BE2C (cell line): Measurements from ENCODE around the gene RFK.

Experiments used
- DNase-seq: peaks from one replicate; pipeline ENCODE4 v3.0.0-alpha.2; 2020
- H3K27me3 ChIP-seq: fragments of 250-450 bp; sonication (Bioruptor Pico); 2 replicates; pipeline ENCODE4 v1.5.1; 2020; ENCODE audit warnings: mild to moderate bottlenecking
- H3K36me3 ChIP-seq: fragments of 250-450 bp; sonication (Bioruptor Pico); 2 replicates; pipeline ENCODE4 v1.5.1; 2020; ENCODE audit warnings: mild to moderate bottlenecking
- H3K4me1 ChIP-seq: fragments of 250-450 bp; sonication (Bioruptor Pico); 2 replicates; pipeline ENCODE4 v1.5.1; 2020
- H3K4me3 ChIP-seq: 2 replicates; pipeline ENCODE4 v1.5.1; 2011; ENCODE audit warnings: low read depth, low read length
- H3K9me3 ChIP-seq: fragments of 250-450 bp; sonication (Bioruptor Pico); 2 replicates; pipeline ENCODE4 v1.5.1; 2020
- CTCF ChIP-seq: IDR thresholded peaks from 2 replicates; pipeline ENCODE4 v1.5.1; 2012; ENCODE audit warnings: mild to moderate bottlenecking, low read depth, low read length

RFK gene

DNA sequence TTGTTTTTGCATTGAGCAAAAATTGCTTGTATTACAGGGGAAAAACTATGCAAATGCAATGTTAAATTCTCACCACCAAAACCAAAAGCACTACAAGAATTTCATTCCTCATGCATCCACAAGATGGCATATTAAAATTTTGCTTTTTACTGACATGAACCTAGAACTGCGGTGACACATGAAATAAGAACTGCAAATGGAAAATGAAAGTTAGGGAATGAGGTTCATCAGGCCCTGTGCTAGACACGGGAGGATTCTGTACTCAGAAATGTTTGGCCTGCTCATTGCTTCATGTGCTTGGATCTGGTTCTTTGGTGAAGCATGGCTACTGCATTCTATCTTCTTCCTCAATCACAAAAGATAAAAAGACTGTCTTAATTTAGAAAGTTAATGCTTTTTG, 9.1 kb upstream of the RFK start:
- no peaks in the 10 kb centered on the region for H3K36me3 ChIP-seq
- TF ChIP-seq CTCF = peak; percentile 60
- H3K27me3 ChIP-seq = no peaks in the 10 kb centered on the region
- no peaks in the 10 kb centered on the region for H3K9me3 ChIP-seq
- no peak overlapping the region for H3K4me3 ChIP-seq
- peaks cover 5% of the 10 kb centered on the region; the same call in 1 of the 2 replicates for H3K4me1 ChIP-seq
- DNase-seq = no peak

DNA sequence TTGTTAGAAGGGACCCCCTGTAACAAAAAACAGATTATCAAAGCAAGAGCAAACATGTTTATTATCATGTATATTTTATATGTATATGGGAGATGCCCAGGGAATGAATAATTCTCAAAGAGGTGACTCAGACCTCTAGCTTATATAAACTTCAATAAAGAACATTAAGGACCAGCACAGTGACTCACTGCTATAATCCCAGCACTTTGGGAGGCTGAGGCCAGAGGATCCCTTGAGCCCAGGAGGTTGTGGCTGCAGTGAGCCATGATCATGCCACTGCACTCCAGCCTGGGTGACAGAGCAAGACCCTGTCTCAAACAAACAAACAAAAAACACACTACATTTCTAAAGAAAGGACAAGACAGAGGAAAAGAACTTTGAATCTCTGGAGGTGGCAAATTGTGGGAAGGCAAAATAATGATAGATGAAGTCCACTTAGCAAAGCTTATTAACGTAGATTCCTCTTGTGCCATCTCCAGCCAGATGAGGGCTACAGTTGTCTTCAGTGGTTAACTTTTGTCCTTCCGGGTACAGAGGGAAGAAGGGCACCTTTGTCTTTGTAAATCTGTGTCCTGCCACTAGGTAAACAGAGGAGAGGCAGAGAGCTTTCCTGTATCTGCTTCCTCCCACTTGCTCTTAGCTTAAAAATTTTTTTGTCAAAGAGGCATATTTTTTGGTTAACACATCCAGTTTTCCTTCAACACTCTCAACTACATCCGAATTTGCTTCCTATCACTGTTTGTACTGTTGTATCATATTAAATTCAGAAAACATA, 7.5 kb upstream of the RFK start:
- no peaks in the 10 kb centered on the region for H3K27me3 ChIP-seq
- TF ChIP-seq CTCF = no peak
- no peaks in the 10 kb centered on the region for H3K9me3 ChIP-seq
- DNase-seq = no peak
- no peak overlapping the region for H3K4me3 ChIP-seq
- no peaks in the 10 kb centered on the region for H3K36me3 ChIP-seq
- peaks cover 5% of the 10 kb centered on the region; the same call in 1 of the 2 replicates for H3K4me1 ChIP-seq

GRCh38 chr9:76401176-76401575, 7.0 kb upstream of the RFK start:
- TF ChIP-seq CTCF = no peak
- no peak overlapping the region for H3K4me3 ChIP-seq
- no peaks in the 10 kb centered on the region for H3K36me3 ChIP-seq
- no peak for DNase-seq
- H3K27me3 ChIP-seq = no peaks in the 10 kb centered on the region
- peaks cover 5% of the 10 kb centered on the region; the same call in 1 of the 2 replicates for H3K4me1 ChIP-seq
- no peaks in the 10 kb centered on the region for H3K9me3 ChIP-seq

DNA sequence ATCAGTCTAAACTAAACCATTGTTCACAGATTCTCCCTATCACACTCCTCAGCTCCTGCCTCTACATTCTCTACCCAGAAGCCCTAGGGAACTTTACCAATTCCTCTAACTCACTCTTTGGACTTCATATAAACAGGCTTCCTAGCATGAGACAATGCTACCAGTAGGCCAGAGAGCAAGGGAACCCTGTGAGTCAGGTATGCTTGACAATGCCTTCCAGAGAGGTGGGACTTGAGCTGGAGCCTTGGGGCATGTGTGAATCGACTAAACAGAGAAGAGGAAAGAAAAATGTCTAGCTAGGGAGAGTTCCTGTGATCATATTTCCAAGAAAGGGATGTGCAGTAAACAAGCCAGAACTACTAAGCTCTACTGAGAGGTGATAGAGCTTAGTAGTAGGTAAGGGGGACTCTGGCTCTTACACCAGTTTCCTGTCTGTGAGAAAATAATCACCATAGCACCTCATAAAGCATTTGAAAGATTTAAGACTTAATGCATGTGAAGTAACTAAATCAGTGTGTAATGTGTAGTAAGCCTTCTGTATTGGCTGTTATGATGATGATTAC, 6.4 kb upstream of the RFK start:
- Histone ChIP-seq H3K4me3 (no peak overlapping the region), H3K36me3 (no peaks in the 10 kb centered on the region), H3K4me1 (peaks cover 5% of the 10 kb centered on the region; the same call in 1 of the 2 replicates), H3K9me3 (no peaks in the 10 kb centered on the region), H3K27me3 (no peaks in the 10 kb centered on the region)
- TF ChIP-seq CTCF = no peak
- no peak for DNase-seq

DNA sequence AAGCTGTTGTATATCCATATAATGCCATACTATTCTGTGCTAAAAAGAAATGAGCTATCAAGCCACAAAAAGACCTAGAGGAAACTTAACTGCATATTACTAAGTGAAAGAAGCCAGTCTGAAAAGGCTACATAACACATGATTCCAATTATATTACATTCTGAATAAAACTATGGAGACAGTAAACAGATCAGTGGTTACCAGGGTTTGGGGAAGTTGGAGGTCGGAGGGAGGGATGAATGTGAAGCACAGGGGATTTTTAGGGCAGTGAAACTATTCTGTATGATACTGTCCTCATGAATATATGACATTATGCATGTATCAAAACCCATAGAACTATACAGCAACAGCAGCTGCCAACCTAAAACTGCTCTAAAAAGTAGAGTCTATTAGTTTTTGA, 5.6 kb upstream of the RFK start:
- no peak for TF ChIP-seq CTCF
- no peak for DNase-seq
- Histone ChIP-seq H3K9me3 (no peaks in the 10 kb centered on the region), H3K27me3 (no peaks in the 10 kb centered on the region), H3K4me3 (no peak overlapping the region), H3K4me1 (peaks cover 5% of the 10 kb centered on the region; the same call in 1 of the 2 replicates), H3K36me3 (no peaks in the 10 kb centered on the region)

GRCh38 chr9:76396597-76396996, 2.4 kb upstream of the RFK start:
- no peak for TF ChIP-seq CTCF
- Histone ChIP-seq H3K36me3 (peaks cover 12% of the 10 kb centered on the region), H3K4me1 (no peaks in the 10 kb centered on the region), H3K9me3 (no peaks in the 10 kb centered on the region), H3K27me3 (no peaks in the 10 kb centered on the region), H3K4me3 (no peak overlapping the region)
- no peak for DNase-seq
